T-cell (primary cell): ENCODE results near the gene FOXR1. TPM values are rescaled to one million over a fixed set of nuclear protein-coding genes. Genes with fewer than 3 reads are reported as not detected.
A peak's percentile ranks its signal among the peaks of the same experiment; 100 is the strongest.

Experiments
- ATAC-seq, 4 experiments: fragments of 200-7000 bp in 3 of 4; fragments of 150-1000 bp in 1 of 4; cut with Tn5 transposase; replicated peaks in 1 of 4; 1 replicate in 3 of 4; 2 replicates in 1 of 4; pipeline ENCODE4 v1.10.0; 2021; ENCODE audit warnings: moderate library complexity in 3 of 4, mild to moderate bottlenecking in 2 of 4, moderate number of reproducible peaks in 1 of 4
- CTCF ChIA-PET, 2 donors: fragments of 300-600 bp; sonication (Branson Sonifier 250); formaldehyde crosslinking; loops; one replicate each; lab custom pipeline; 2022; ENCODE audit warnings: antibody characterized with exemption in 2 of 2; lab: Charles Lee
- POLR2A ChIA-PET, 2 donors: fragments of 300-600 bp; sonication (Branson Sonifier 250); formaldehyde crosslinking; loops; one replicate each; lab custom pipeline; 2022; ENCODE audit warnings: antibody characterized with exemption in 2 of 2; lab: Charles Lee
- DNase-seq, 35 experiments: peaks; one replicate each; pipeline versions ENCODE4 v3.0.0 to v3.0.0-alpha.2; 2013 to 2023
- H3K27ac ChIP-seq: one replicate; pipeline ENCODE4 v1.5.1; 2013; ENCODE audit warnings: low read length
- H3K27me3 ChIP-seq, 2 experiments: replicated peaks in 1 of 2; 1 replicate in 1 of 2; 2 replicates in 1 of 2; pipeline versions ENCODE4 v1.6.1 to v1.7.0; 2013; ENCODE audit warnings: low read length in 1 of 2, mixed read lengths in 1 of 2; ENCODE audit not compliant: control insufficient read depth in 2 of 2, insufficient read depth in 2 of 2; ENCODE audit errors: extremely low read depth in 1 of 2
- H3K36me3 ChIP-seq, 2 donors: 1 replicate in 1 of 2; 2 replicates in 1 of 2; pipeline versions ENCODE4 v1.6.1 to v1.7.0; 2013; ENCODE audit warnings: low read length in 1 of 2; ENCODE audit not compliant: control insufficient read depth in 2 of 2, insufficient read depth in 1 of 2; ENCODE audit errors: extremely low read depth in 1 of 2
- H3K4me1 ChIP-seq, 2 experiments: 1 replicate in 1 of 2; 2 replicates in 1 of 2; pipeline versions ENCODE4 v1.6.1 to v1.7.0; 2013; ENCODE audit warnings: low read length in 2 of 2, mixed read lengths in 1 of 2; ENCODE audit not compliant: insufficient read depth in 2 of 2, control insufficient read depth in 1 of 2; ENCODE audit errors: extremely low read depth in 1 of 2
- H3K4me3 ChIP-seq, 2 donors: 1 replicate in 1 of 2; 2 replicates in 1 of 2; pipeline versions ENCODE4 v1.5.1 to v1.7.0; 2013; ENCODE audit warnings: mild to moderate bottlenecking in 2 of 2, low read length in 1 of 2, moderate library complexity in 1 of 2; ENCODE audit not compliant: control insufficient read depth in 1 of 2; ENCODE audit errors: extremely low read depth in 1 of 2
- H3K9me3 ChIP-seq: 2 replicates; pipeline ENCODE4 v1.7.0; 2013
- H3K27ac Mint-ChIP-seq, 2 donors: one replicate each; pipeline ENCODE4 v1.8.0; 2020 to 2021; ENCODE audit warnings: mild to moderate bottlenecking in 2 of 2, mixed read lengths in 2 of 2
- H3K27me3 Mint-ChIP-seq, 2 donors: one replicate each; pipeline ENCODE4 v1.8.0; 2021 to 2022; ENCODE audit warnings: mixed read lengths in 2 of 2
- H3K36me3 Mint-ChIP-seq: one replicate; pipeline ENCODE4 v1.8.0; 2021; ENCODE audit warnings: mixed read lengths
- H3K4me1 Mint-ChIP-seq, 3 donors: one replicate each; pipeline ENCODE4 v1.8.0; 2020 to 2022; ENCODE audit warnings: mixed read lengths in 3 of 3, mild to moderate bottlenecking in 1 of 3
- H3K4me3 Mint-ChIP-seq, 3 donors: one replicate each; pipeline ENCODE4 v1.8.0; 2020 to 2022; ENCODE audit warnings: mild to moderate bottlenecking in 3 of 3, mixed read lengths in 3 of 3, moderate library complexity in 3 of 3
- H3K9me3 Mint-ChIP-seq, 3 donors: one replicate each; pipeline ENCODE4 v1.8.0; 2020 to 2022; ENCODE audit warnings: mixed read lengths in 3 of 3
- WGBS: methylation state at CpG from one replicate; pipeline ENCODE4 v1.1.5; 2013; ENCODE audit warnings: missing lambda C conversion rate; ENCODE audit not compliant: insufficient coverage; 5-methylcytosine and 5-hydroxymethylcytosine counted together
- total RNA-seq, 35 experiments: library from RNA in 6 of 35; stranded (reverse) in 6 of 35; fragments of 120-200 nt in 1 of 35; gene quantifications; one replicate each; pipeline versions ENCODE4 v1.2.1 to v1.2.4 and lab custom pipeline; 2013 to 2026

The FOXR1 gene
- total RNA-seq, 5 donors from 2014 or later (not counting 1 experiment from before 2014, with no cell fraction given) = not detected

GRCh38 chr11:118924591-118925585, 46.7 kb upstream of the FOXR1 start:
- H3K9me3 Mint-ChIP-seq = no peaks in the 10 kb centered on the region
- H3K4me3 Mint-ChIP-seq = peak overlapping the region; percentile 93 to 96 (median 96)
- DNase-seq (peak in 23 of 35 experiments; percentile 34 to 69 (median 55)), ATAC-seq (no peak)
- Histone ChIP-seq H3K4me1 (peaks cover 23 to 73% of the 10 kb centered on the region in 2 experiments), H3K36me3 (peaks cover 0 to 9% of the 10 kb centered on the region in 2 donors), H3K4me3 (peak overlapping the region; percentile 99), H3K27ac (peak overlapping the region; percentile 95), H3K27me3 (no peaks in the 10 kb centered on the region), H3K9me3 (no peaks in the 10 kb centered on the region)
- H3K27me3 Mint-ChIP-seq = no peaks in the 10 kb centered on the region
- POLR2A ChIA-PET = interaction anchor here (0.5 to 1.5 kb wide), 12 partner anchors 11 to 225 kb away, joined by 3 to 18 read pairs (median 6); no protein-coding TSS in a partner anchor
- WGBS = 2% methylated on average over 33 of the region's 45 CpGs
- peaks cover 23% of the 10 kb centered on the region for H3K36me3 Mint-ChIP-seq
- H3K27ac Mint-ChIP-seq = peak overlapping the region; percentile 93 to 95
- CTCF ChIA-PET = interaction anchor here (0.6 to 2.4 kb wide), 11 partner anchors 11 to 231 kb away, joined by 3 to 30 read pairs (median 4); partner anchors contain the start of gene DDX6 (in 1 of the 2)
- H3K4me1 Mint-ChIP-seq = peaks cover 41 to 55% (median 50%) of the 10 kb centered on the region in 3 donors

DNA sequence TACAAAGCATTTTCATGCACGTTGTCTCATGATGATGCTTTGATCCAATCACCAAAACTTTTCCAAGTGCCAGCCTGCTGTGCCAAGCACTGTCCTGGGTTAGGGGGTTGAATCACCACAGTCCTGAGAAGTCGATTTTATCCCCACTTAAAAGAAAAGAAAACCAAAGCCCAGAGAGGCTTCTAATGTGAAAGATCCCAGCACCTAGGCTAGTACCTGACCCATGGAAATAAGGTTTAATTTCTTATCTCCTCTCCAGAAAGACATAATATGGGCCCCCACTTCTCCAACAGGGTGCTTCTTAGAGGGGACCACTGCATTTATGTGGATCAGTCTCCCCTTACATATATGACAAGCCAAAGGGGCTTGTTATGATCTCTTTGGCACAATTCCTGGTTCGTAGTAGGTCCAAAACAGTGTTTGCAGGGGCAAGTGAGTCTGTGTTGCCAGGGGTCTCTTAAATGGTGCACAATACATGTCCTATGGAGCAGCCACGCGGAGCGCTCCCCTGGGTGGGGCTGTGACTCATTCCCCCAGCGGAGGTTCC, 43.9 kb upstream of the FOXR1 start:
- CTCF ChIA-PET = interaction anchor here in 1 of 2 donors (0.6 kb wide), 1 partner anchor 31 kb away, joined by 3 read pairs; no protein-coding TSS in a partner anchor
- Mint-ChIP-seq H3K4me3 (peak overlapping the region; percentile 92 to 94 (median 93)), H3K27ac (peak overlapping the region; percentile 98 to 99), H3K27me3 (no peaks in the 10 kb centered on the region), H3K36me3 (peaks cover 18% of the 10 kb centered on the region), H3K4me1 (peaks cover 38 to 54% (median 48%) of the 10 kb centered on the region in 3 donors), H3K9me3 (no peaks in the 10 kb centered on the region)
- no peaks in the 10 kb centered on the region for H3K27me3 ChIP-seq
- 0% methylated on average over 1 of the region's 7 CpGs for WGBS
- no peak overlapping the region for H3K4me3 ChIP-seq
- ATAC-seq = peak in 1 of 4 experiments; percentile 0
- peaks cover 21 to 60% of the 10 kb centered on the region in 2 experiments for H3K4me1 ChIP-seq
- POLR2A ChIA-PET = interaction anchor here in 1 of 2 donors (3.2 kb wide), 1 partner anchor 14 kb away, joined by 13 read pairs; no protein-coding TSS in a partner anchor
- no peak for DNase-seq
- H3K27ac ChIP-seq = peak overlapping the region; percentile 99
- H3K9me3 ChIP-seq = no peaks in the 10 kb centered on the region
- H3K36me3 ChIP-seq = peaks cover 3 to 4% of the 10 kb centered on the region in 2 donors

- WGBS = 0% methylated on average over 11 of the region's 32 CpGs
- Mint-ChIP-seq H3K27me3 (no peaks in the 10 kb centered on the region), H3K4me1 (peaks cover 41 to 55% (median 50%) of the 10 kb centered on the region in 3 donors), H3K36me3 (peaks cover 13% of the 10 kb centered on the region), H3K9me3 (no peaks in the 10 kb centered on the region), H3K4me3 (peak overlapping the region; percentile 92 to 94 (median 93)), H3K27ac (peak overlapping the region; percentile 98 to 99)
- POLR2A ChIA-PET = interaction anchor here (1.0 to 3.2 kb wide), 2 partner anchors 10 to 15 kb away, joined by 4 to 13 read pairs; no protein-coding TSS in a partner anchor
- ATAC-seq (peak; percentile 58 to 73 (median 64)), DNase-seq (peak; percentile 89 to 99 (median 97))
- peak overlapping the region; percentile 79 to 86 for H3K4me3 ChIP-seq
- H3K36me3 ChIP-seq = peaks cover 0 to 3% of the 10 kb centered on the region in 2 donors
- H3K4me1 ChIP-seq = peaks cover 24 to 56% of the 10 kb centered on the region in 2 experiments
- H3K9me3 ChIP-seq = no peaks in the 10 kb centered on the region
- no peaks in the 10 kb centered on the region for H3K27me3 ChIP-seq
- CTCF ChIA-PET = interaction anchor here (0.6 to 0.7 kb wide), 2 partner anchors 31 to 1935 kb away, joined by 3 to 6 read pairs; no protein-coding TSS in a partner anchor
- peak overlapping the region; percentile 99 for H3K27ac ChIP-seq
Measured at GRCh38 chr11:118928101-118928869, 43.3 kb upstream of the FOXR1 start.

GRCh38 chr11:118928870-118929500, 42.6 kb upstream of the FOXR1 start:
- Histone ChIP-seq H3K4me3 (peak overlapping the region; percentile 79 to 86), H3K4me1 (peaks cover 23 to 50% of the 10 kb centered on the region in 2 experiments), H3K9me3 (no peaks in the 10 kb centered on the region), H3K27me3 (no peaks in the 10 kb centered on the region), H3K27ac (peak overlapping the region; percentile 99), H3K36me3 (peaks cover 0 to 3% of the 10 kb centered on the region in 2 donors)
- peak overlapping the region; percentile 98 to 99 for H3K27ac Mint-ChIP-seq
- no peaks in the 10 kb centered on the region for H3K9me3 Mint-ChIP-seq
- H3K4me1 Mint-ChIP-seq = peaks cover 42 to 55% (median 50%) of the 10 kb centered on the region in 3 donors
- peak in 4 of 35 experiments; percentile 33 to 49 (median 44) for DNase-seq
- 0% methylated on average over 14 of the region's 26 CpGs for WGBS
- peak; percentile 1 to 7 (median 4) for ATAC-seq
- peaks cover 6% of the 10 kb centered on the region for H3K36me3 Mint-ChIP-seq
- POLR2A ChIA-PET = interaction anchor here (1.0 to 3.2 kb wide), 3 partner anchors 10 to 17 kb away, joined by 4 to 13 read pairs (median 5); no protein-coding TSS in a partner anchor
- H3K4me3 Mint-ChIP-seq = peak overlapping the region; percentile 92 to 94 (median 93)
- H3K27me3 Mint-ChIP-seq = no peaks in the 10 kb centered on the region
- CTCF ChIA-PET = interaction anchor here in 1 of 2 donors (0.6 to 2.5 kb wide), 6 partner anchors 16 to 1936 kb away, joined by 4 to 21 read pairs (median 6); partner anchors contain the start of gene SLC37A4

GRCh38 chr11:118929501-118930093, 42.0 kb upstream of the FOXR1 start:
- Histone ChIP-seq H3K27me3 (no peaks in the 10 kb centered on the region), H3K4me3 (peak overlapping the region; percentile 67 to 79), H3K4me1 (peaks cover 23 to 50% of the 10 kb centered on the region in 2 experiments), H3K27ac (peak overlapping the region; percentile 99), H3K36me3 (peaks cover 0 to 3% of the 10 kb centered on the region in 2 donors), H3K9me3 (no peaks in the 10 kb centered on the region)
- Mint-ChIP-seq H3K4me3 (peak overlapping the region; percentile 92 to 94 (median 93)), H3K27me3 (no peaks in the 10 kb centered on the region), H3K9me3 (no peaks in the 10 kb centered on the region), H3K4me1 (peaks cover 42 to 54% (median 50%) of the 10 kb centered on the region in 3 donors), H3K36me3 (peaks cover under 1% of the 10 kb centered on the region), H3K27ac (peak overlapping the region; percentile 94 to 95)
- WGBS = 0% methylated on average over 13 of the region's 26 CpGs
- ATAC-seq (peak; percentile 20 to 34 (median 34)), DNase-seq (peak; percentile 68 to 89 (median 79))
- ChIA-PET POLR2A (interaction anchor here (0.6 to 3.2 kb wide), 13 partner anchors 9 to 329 kb away, joined by 3 to 15 read pairs (median 5); partner anchors contain the start of gene DDX6 (in 1 of the 2)), CTCF (interaction anchor here (0.5 to 2.5 kb wide), 21 partner anchors 15 to 260 kb away, joined by 3 to 21 read pairs (median 4); partner anchors contain the start of genes DDX6 (in 1 of the 2), SLC37A4 (in 1 of the 2), UPK2 (in 1 of the 2) and VPS11 (in 1 of the 2))
